PC-3 (cell line): ENCODE measurements around the gene PVALB. TPM values are rescaled to one million over a fixed set of nuclear protein-coding genes. Genes with fewer than 3 reads are reported as not detected.

Experiments
- ATAC-seq: fragments of 200-7000 bp; cut with Tn5 transposase; 2 replicates; pipeline ENCODE4 v1.9.1; 2020; ENCODE audit warnings: mild to moderate bottlenecking, moderate library complexity
- BruUV-seq: library from RNA; stranded (reverse); fragments of 400-500 nt; replicated peaks from 2 replicates; lab custom pipeline; 2021; lab: Mats Ljungman, UMichigan
- CTCF ChIA-PET: fragments of 300-600 bp; sonication (Branson Sonifier 250); formaldehyde crosslinking; loops from one replicate; lab custom pipeline; 2022; ENCODE audit warnings: antibody characterized with exemption; lab: Charles Lee
- POLR2A ChIA-PET: fragments of 300-600 bp; sonication (Branson Sonifier 250); formaldehyde crosslinking; loops from one replicate; lab custom pipeline; 2022; ENCODE audit warnings: antibody characterized with exemption; ENCODE audit not compliant: unreplicated experiment; lab: Charles Lee
- DNase-seq: peaks from one replicate; pipeline ENCODE4 v3.0.0-alpha.2; 2015
- H2AFZ ChIP-seq: fragments of 300-600 bp; sonication (generic); 2 replicates; pipeline ENCODE4 v1.6.0; 2016; ENCODE audit warnings: antibody characterized with exemption, low read length
- H3F3A ChIP-seq: fragments of 300-600 bp; sonication (generic); one replicate; pipeline ENCODE4 v1.6.0; 2017; ENCODE audit warnings: antibody characterized with exemption, low read length, control low read depth, mild to moderate bottlenecking; ENCODE audit not compliant: unreplicated experiment
- H3K27ac ChIP-seq: fragments of 300-600 bp; sonication (generic); 2 replicates; pipeline ENCODE4 v1.5.1; 2016; ENCODE audit warnings: mild to moderate bottlenecking, low read length
- H3K27me3 ChIP-seq: fragments of 300-600 bp; sonication (generic); 2 replicates; pipeline ENCODE4 v1.6.1; 2016; ENCODE audit warnings: low read length, mixed read lengths
- H3K36me3 ChIP-seq: fragments of 300-600 bp; sonication (generic); 2 replicates; pipeline ENCODE4 v1.6.1; 2016; ENCODE audit warnings: low read depth, mixed run types, low read length, mixed read lengths
- H3K4me1 ChIP-seq: fragments of 300-600 bp; sonication (generic); 2 replicates; pipeline ENCODE4 v1.5.1; 2016; ENCODE audit warnings: low read length; ENCODE audit not compliant: insufficient read depth
- H3K4me2 ChIP-seq: fragments of 300-600 bp; sonication (generic); 2 replicates; pipeline ENCODE4 v1.6.0; 2016; ENCODE audit warnings: low read length
- H3K4me3 ChIP-seq: fragments of 300-600 bp; sonication (generic); 2 replicates; pipeline ENCODE4 v1.5.1; 2016; ENCODE audit warnings: mild to moderate bottlenecking, low read length, mixed read lengths
- H3K79me2 ChIP-seq: fragments of 300-600 bp; sonication (generic); 2 replicates; pipeline ENCODE4 v1.6.1; 2017; ENCODE audit warnings: low read length, mixed read lengths
- H3K9ac ChIP-seq: fragments of 300-600 bp; sonication (generic); 2 replicates; pipeline ENCODE4 v1.6.0; 2016; ENCODE audit warnings: mild to moderate bottlenecking, low read length
- H3K9me2 ChIP-seq: fragments of 300-600 bp; sonication (generic); replicated peaks from 2 replicates; pipeline ENCODE4 v1.6.1; 2016; ENCODE audit warnings: mixed run types, low read length, mixed read lengths
- H3K9me3 ChIP-seq: fragments of 300-600 bp; sonication (generic); 2 replicates; pipeline ENCODE4 v1.6.1; 2016; ENCODE audit warnings: low read length, mixed read lengths
- H4K20me1 ChIP-seq: fragments of 300-600 bp; sonication (generic); 2 replicates; pipeline ENCODE4 v1.6.1; 2016; ENCODE audit warnings: low read length, mixed read lengths
- EZH2 ChIP-seq: fragments of 300-600 bp; sonication (generic); IDR thresholded peaks from one replicate; pipeline ENCODE4 v1.6.1; 2017; ENCODE audit warnings: antibody characterized with exemption, mild to moderate bottlenecking, low read length; ENCODE audit not compliant: unreplicated experiment
- EZH2phosphoT487 ChIP-seq: fragments of 300-600 bp; sonication (generic); IDR thresholded peaks from 2 replicates; pipeline ENCODE4 v1.6.1; 2018; ENCODE audit warnings: mild to moderate bottlenecking, antibody characterized with exemption, low read length, borderline replicate concordance
- intact Hi-C: fragments of 100-400 bp; cut with micrococcal nuclease; formaldehyde crosslinking; loops from 2 replicates; pipeline ENCODE4 v1.9.0; 2023
- total RNA-seq: library from RNA; depleted of rRNA; stranded (reverse); fragments of >200 nt; gene quantifications from 2 replicates; pipeline ENCODE4 v1.2.3, GENCODE V29; 2014
- TF ChIP-seq, protein P1 (sequence below): fragments of 300-600 bp; sonication (generic); conservative IDR thresholded peaks from 2 replicates; pipeline ENCODE4 v1.5.1; 2017; ENCODE audit warnings: antibody characterized with exemption, low read depth, mild to moderate bottlenecking, low read length

Gene PVALB
- total RNA-seq, 1 experiment from 2014 or later, result not detected

DNA sequence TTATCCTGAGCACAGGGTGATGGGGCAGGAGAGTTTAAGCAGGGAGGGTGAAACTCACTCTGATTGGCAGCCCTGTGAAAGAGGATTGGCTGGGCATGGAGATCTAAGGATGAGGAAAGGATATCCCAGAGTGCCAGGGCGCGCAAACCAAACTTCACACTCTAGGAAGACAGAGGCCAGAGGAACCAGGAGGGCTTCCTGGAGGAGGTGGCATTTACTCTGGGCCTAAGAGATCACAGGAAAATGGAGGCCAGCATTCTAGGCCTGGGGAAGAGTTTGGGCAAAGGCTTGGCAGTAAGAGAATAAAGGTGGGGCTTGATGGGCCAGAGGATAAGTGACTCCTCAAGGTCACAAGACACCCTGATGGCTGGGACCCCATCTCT, 43.6 kb upstream of the PVALB start:
- no peaks in the 10 kb centered on the region for H3F3A ChIP-seq
- no peaks in the 10 kb centered on the region; the same call in 1 of the 2 replicates for H3K36me3 ChIP-seq
- ChIA-PET POLR2A (interaction anchor here (0.7 kb wide), 1 partner anchor 80 kb away, joined by 3 read pairs; no protein-coding TSS in a partner anchor), CTCF (interaction anchor here (0.7 kb wide), 1 partner anchor 313 kb away, joined by 3 read pairs; no protein-coding TSS in a partner anchor)
- no peaks in the 10 kb centered on the region for H3K9me3 ChIP-seq
- no peak overlapping the region for H2AFZ ChIP-seq
- intact Hi-C loops, result no loop called here
- H3K4me1 ChIP-seq, result no peaks in the 10 kb centered on the region
- no peaks in the 10 kb centered on the region for H4K20me1 ChIP-seq
- H3K4me3 ChIP-seq, result no peak overlapping the region
- no peak overlapping the region for H3K9ac ChIP-seq
- no peak for DNase-seq
- H3K9me2 ChIP-seq, result no peaks in the 10 kb centered on the region
- H3K4me2 ChIP-seq, result no peak overlapping the region
- no peaks in the 10 kb centered on the region for H3K79me2 ChIP-seq
- H3K27me3 ChIP-seq, result 0 out of 2 replicates have a peak, but pooled peaks cover 6% of the 10 kb centered on the region
- ATAC-seq, result no peak
- no TSS peak for BruUV-seq
- no peak overlapping the region for H3K27ac ChIP-seq
- TF ChIP-seq, protein P1, sequence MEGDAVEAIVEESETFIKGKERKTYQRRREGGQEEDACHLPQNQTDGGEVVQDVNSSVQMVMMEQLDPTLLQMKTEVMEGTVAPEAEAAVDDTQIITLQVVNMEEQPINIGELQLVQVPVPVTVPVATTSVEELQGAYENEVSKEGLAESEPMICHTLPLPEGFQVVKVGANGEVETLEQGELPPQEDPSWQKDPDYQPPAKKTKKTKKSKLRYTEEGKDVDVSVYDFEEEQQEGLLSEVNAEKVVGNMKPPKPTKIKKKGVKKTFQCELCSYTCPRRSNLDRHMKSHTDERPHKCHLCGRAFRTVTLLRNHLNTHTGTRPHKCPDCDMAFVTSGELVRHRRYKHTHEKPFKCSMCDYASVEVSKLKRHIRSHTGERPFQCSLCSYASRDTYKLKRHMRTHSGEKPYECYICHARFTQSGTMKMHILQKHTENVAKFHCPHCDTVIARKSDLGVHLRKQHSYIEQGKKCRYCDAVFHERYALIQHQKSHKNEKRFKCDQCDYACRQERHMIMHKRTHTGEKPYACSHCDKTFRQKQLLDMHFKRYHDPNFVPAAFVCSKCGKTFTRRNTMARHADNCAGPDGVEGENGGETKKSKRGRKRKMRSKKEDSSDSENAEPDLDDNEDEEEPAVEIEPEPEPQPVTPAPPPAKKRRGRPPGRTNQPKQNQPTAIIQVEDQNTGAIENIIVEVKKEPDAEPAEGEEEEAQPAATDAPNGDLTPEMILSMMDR, result no peak

- TF ChIP-seq EZH2, result no peak
- TF ChIP-seq, protein P1, result no peak
- TF ChIP-seq EZH2phosphoT487, result no peak
- Histone ChIP-seq H3K9ac (no peak overlapping the region), H3K4me2 (no peak overlapping the region), H3F3A (no peaks in the 10 kb centered on the region), H3K27ac (no peak overlapping the region), H2AFZ (no peak overlapping the region), H4K20me1 (no peaks in the 10 kb centered on the region), H3K36me3 (no peaks in the 10 kb centered on the region; the same call in 1 of the 2 replicates), H3K27me3 (0 out of 2 replicates have a peak, but pooled peaks cover 6% of the 10 kb centered on the region), H3K79me2 (no peaks in the 10 kb centered on the region), H3K9me2 (no peaks in the 10 kb centered on the region), H3K9me3 (no peaks in the 10 kb centered on the region), H3K4me3 (no peak overlapping the region), H3K4me1 (no peaks in the 10 kb centered on the region)
- ATAC-seq (no peak), DNase-seq (no peak)
- ChIA-PET CTCF (interaction anchor here (0.7 kb wide), 1 partner anchor 313 kb away, joined by 3 read pairs; no protein-coding TSS in a partner anchor), POLR2A (interaction anchor here (0.7 kb wide), 1 partner anchor 80 kb away, joined by 3 read pairs; no protein-coding TSS in a partner anchor)
- intact Hi-C loops, result no loop called here
- no TSS peak for BruUV-seq
Measured at GRCh38 chr22:36860017-36860416, 43.2 kb upstream of the PVALB start.

- H3F3A ChIP-seq, result no peaks in the 10 kb centered on the region
- no peak overlapping the region for H3K4me3 ChIP-seq
- no peak overlapping the region for H3K27ac ChIP-seq
- H3K9me2 ChIP-seq, result no peaks in the 10 kb centered on the region
- H3K9ac ChIP-seq, result no peak overlapping the region
- H3K79me2 ChIP-seq, result no peaks in the 10 kb centered on the region
- ChIA-PET CTCF (no interaction called here), POLR2A (no interaction called here)
- H3K4me2 ChIP-seq, result no peak overlapping the region
- DNase-seq (no peak), ATAC-seq (no peak)
- TF ChIP-seq, protein P1, result no peak
- no peak for TF ChIP-seq EZH2phosphoT487
- no peak for TF ChIP-seq EZH2
- 0 out of 2 replicates have a peak, but pooled peaks cover 6% of the 10 kb centered on the region for H3K27me3 ChIP-seq
- no peaks in the 10 kb centered on the region for H3K4me1 ChIP-seq
- no peaks in the 10 kb centered on the region; the same call in 1 of the 2 replicates for H3K36me3 ChIP-seq
- H2AFZ ChIP-seq, result no peak overlapping the region
- intact Hi-C loops, result no loop called here
- H3K9me3 ChIP-seq, result no peaks in the 10 kb centered on the region
- H4K20me1 ChIP-seq, result no peaks in the 10 kb centered on the region
- no TSS peak for BruUV-seq
Measured at GRCh38 chr22:36858966-36859365, 42.1 kb upstream of the PVALB start.
